Measurements from ENCODE around the gene PNPLA3. TPM values are rescaled to one million over a fixed set of nuclear protein-coding genes. Genes with fewer than 3 reads are reported as not detected.

The PNPLA3 gene
- total and polyA plus RNA-seq, 9 of the 15 experiments (the other 6 are each of a cell fraction or from before 2014, with no cell fraction given): 0.20 to 0.48 (median 0.38) TPM; not detected in 6

DNA sequence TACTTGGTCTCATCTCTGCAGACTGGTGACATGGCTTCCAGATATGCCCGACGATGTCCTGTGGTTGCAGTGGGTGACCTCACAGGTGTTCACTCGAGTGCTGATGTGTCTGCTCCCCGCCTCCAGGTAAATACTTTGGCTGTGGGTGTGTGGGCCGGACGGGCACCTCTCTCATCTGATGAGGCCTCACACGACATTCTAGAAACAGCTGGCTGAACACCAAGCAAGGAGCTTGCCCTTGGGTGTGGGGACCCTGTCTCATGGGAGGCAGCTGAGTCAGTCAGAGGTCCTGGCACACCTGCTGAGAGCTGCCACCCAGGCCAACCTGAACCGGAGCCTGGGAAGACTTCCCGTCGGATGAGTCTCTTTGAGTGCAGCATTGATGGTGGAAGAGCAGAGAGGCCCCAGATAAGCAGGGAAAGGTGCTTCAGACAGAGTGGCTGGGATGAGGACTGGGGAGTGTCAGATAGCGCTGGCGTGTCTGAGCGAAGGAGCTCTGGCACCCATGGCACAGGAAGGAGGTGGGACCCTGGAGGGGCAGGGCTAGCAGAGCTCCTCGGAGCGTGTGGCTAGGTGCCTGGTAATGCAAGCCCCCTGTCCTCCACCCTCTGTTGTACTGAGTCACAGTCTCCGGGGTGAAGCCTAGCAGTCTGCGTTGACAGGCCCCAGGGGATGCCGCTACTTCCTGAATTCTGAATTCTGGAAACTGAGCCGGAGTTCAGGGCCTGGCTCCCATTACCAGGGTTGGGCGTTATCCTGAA is 21.2 kb downstream of the PNPLA3 start:
- in situ Hi-C loops (cut with MboI): no loop called here
- ChIA-PET POLR2A (interaction anchor here (0.6 to 1.4 kb wide), 5 partner anchors 8 to 1364 kb away, joined by 3 to 5 read pairs (median 3); no protein-coding TSS in a partner anchor), CTCF (ENCODE audit: low intra/inter-chr PET ratio) (interaction anchor here (1.8 kb wide), 1 partner anchor 62 kb away, joined by 4 read pairs; no protein-coding TSS in a partner anchor)
- H3K9me3 ChIP-seq (replicated peaks; ENCODE audit: control insufficient read depth, insufficient read depth, low read depth, low read length): no peaks in the 10 kb centered on the region
- no peak overlapping the region for H2AFZ ChIP-seq (ENCODE audit: low read depth, low read length)
- H3K4me1 ChIP-seq (replicated peaks in 1 of 2; ENCODE audit: control insufficient read depth in 2 of 2, insufficient read depth in 2 of 2, low read length in 2 of 2): peaks cover 0 to 9% of the 10 kb centered on the region in 2 experiments; a peak in 3 of 5 replicates
- WGBS (ENCODE audit: insufficient coverage, low coverage, missing lambda C conversion rate): 10% methylated on average over 18 of the region's 20 CpGs
- H3K27me3 ChIP-seq (ENCODE audit: control insufficient read depth in 2 of 2, insufficient read depth in 2 of 2, low read length in 2 of 2): peaks cover 5 to 17% of the 10 kb centered on the region in 2 experiments; a peak in 1 of 5 replicates
- no peaks in the 10 kb centered on the region for H3K79me2 ChIP-seq (ENCODE audit: control insufficient read depth, insufficient read depth, low read length)
- H3K4me3 ChIP-seq: no peak overlapping the region
- ATAC-seq (no peak), DNase-seq (ENCODE audit: extremely low read depth in 1 of 4, low spot score in 3 of 4) (no peak), FAIRE-seq (no peak)
- no peak overlapping the region for H3K27ac ChIP-seq (ENCODE audit: extremely low read depth, low read depth, low read length)
- intact Hi-C loops (cut with micrococcal nuclease): no loop called here
- H3K36me3 ChIP-seq (ENCODE audit: control insufficient read depth, insufficient read depth, low read length): no peaks in the 10 kb centered on the region
- no peaks in the 10 kb centered on the region for H3K9me1 ChIP-seq (ENCODE audit: control insufficient read depth, insufficient read depth, low read length)
- H3K9ac ChIP-seq (ENCODE audit: insufficient read depth in 1 of 2, low read depth in 2 of 2, low read length in 2 of 2): no peak overlapping the region
- BruUV-seq (replicated peaks): no TSS peak
- H4K20me1 ChIP-seq (replicated peaks; ENCODE audit: control insufficient read depth, insufficient read depth, low read length): no peaks in the 10 kb centered on the region
- TF ChIP-seq EP400 (IDR thresholded peaks at IDR 0.05): no peak
- no peak for TF ChIP-seq KHSRP (IDR thresholded peaks at IDR 0.05)
- TF ChIP-seq ZNF551 (CRISPR knock-in tag; IDR thresholded peaks at IDR 0.05): no peak
- TF ChIP-seq MAFG (tag; conservative IDR thresholded peaks at IDR 0.05): no peak
- TF ChIP-seq SAP30 (IDR thresholded peaks at IDR 0.05; ENCODE audit: borderline replicate concordance, insufficient read depth, low read depth, low read length, poor library complexity, severe bottlenecking): no peak
- no peak for TF ChIP-seq ZFPM2 (CRISPR knock-in tag; IDR thresholded peaks at IDR 0.05)
- TF ChIP-seq, protein P1, sequence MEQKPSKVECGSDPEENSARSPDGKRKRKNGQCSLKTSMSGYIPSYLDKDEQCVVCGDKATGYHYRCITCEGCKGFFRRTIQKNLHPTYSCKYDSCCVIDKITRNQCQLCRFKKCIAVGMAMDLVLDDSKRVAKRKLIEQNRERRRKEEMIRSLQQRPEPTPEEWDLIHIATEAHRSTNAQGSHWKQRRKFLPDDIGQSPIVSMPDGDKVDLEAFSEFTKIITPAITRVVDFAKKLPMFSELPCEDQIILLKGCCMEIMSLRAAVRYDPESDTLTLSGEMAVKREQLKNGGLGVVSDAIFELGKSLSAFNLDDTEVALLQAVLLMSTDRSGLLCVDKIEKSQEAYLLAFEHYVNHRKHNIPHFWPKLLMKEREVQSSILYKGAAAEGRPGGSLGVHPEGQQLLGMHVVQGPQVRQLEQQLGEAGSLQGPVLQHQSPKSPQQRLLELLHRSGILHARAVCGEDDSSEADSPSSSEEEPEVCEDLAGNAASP (IDR thresholded peaks at IDR 0.05): no peak
- no peak for TF ChIP-seq CSDE1 (IDR thresholded peaks at IDR 0.05)
- no peak overlapping the region for H3K4me2 ChIP-seq (ENCODE audit: insufficient read depth, low read length)

All from K562 (cell line).